PC-3 (cell line): ENCODE data around the gene STAU1. TPM values are rescaled to one million over a fixed set of nuclear protein-coding genes. Genes with fewer than 3 reads are reported as not detected.
"Not testable (repeated sequence)": the region's sequence is repeated elsewhere in the genome, so short reads cannot be mapped to it uniquely, and the experiment has no call there.

Source experiments
- ATAC-seq: fragments of 200-7000 bp; cut with Tn5 transposase; 2 replicates; pipeline ENCODE4 v1.9.1; 2020; ENCODE audit warnings: mild to moderate bottlenecking, moderate library complexity
- BruUV-seq: library from RNA; stranded (reverse); fragments of 400-500 nt; replicated peaks from 2 replicates; lab custom pipeline; 2021; lab: Mats Ljungman, UMichigan
- CTCF ChIA-PET: fragments of 300-600 bp; sonication (Branson Sonifier 250); formaldehyde crosslinking; loops from one replicate; lab custom pipeline; 2022; ENCODE audit warnings: antibody characterized with exemption; lab: Charles Lee
- POLR2A ChIA-PET: fragments of 300-600 bp; sonication (Branson Sonifier 250); formaldehyde crosslinking; loops from one replicate; lab custom pipeline; 2022; ENCODE audit warnings: antibody characterized with exemption; ENCODE audit not compliant: unreplicated experiment; lab: Charles Lee
- DNase-seq: peaks from one replicate; pipeline ENCODE4 v3.0.0-alpha.2; 2015
- H2AFZ ChIP-seq: fragments of 300-600 bp; sonication (generic); 2 replicates; pipeline ENCODE4 v1.6.0; 2016; ENCODE audit warnings: antibody characterized with exemption, low read length
- H3F3A ChIP-seq: fragments of 300-600 bp; sonication (generic); one replicate; pipeline ENCODE4 v1.6.0; 2017; ENCODE audit warnings: antibody characterized with exemption, low read length, control low read depth, mild to moderate bottlenecking; ENCODE audit not compliant: unreplicated experiment
- H3K27ac ChIP-seq: fragments of 300-600 bp; sonication (generic); 2 replicates; pipeline ENCODE4 v1.5.1; 2016; ENCODE audit warnings: mild to moderate bottlenecking, low read length
- H3K27me3 ChIP-seq: fragments of 300-600 bp; sonication (generic); 2 replicates; pipeline ENCODE4 v1.6.1; 2016; ENCODE audit warnings: low read length, mixed read lengths
- H3K36me3 ChIP-seq: fragments of 300-600 bp; sonication (generic); 2 replicates; pipeline ENCODE4 v1.6.1; 2016; ENCODE audit warnings: low read depth, mixed run types, low read length, mixed read lengths
- H3K4me1 ChIP-seq: fragments of 300-600 bp; sonication (generic); 2 replicates; pipeline ENCODE4 v1.5.1; 2016; ENCODE audit warnings: low read length; ENCODE audit not compliant: insufficient read depth
- H3K4me2 ChIP-seq: fragments of 300-600 bp; sonication (generic); 2 replicates; pipeline ENCODE4 v1.6.0; 2016; ENCODE audit warnings: low read length
- H3K4me3 ChIP-seq: fragments of 300-600 bp; sonication (generic); 2 replicates; pipeline ENCODE4 v1.5.1; 2016; ENCODE audit warnings: mild to moderate bottlenecking, low read length, mixed read lengths
- H3K79me2 ChIP-seq: fragments of 300-600 bp; sonication (generic); 2 replicates; pipeline ENCODE4 v1.6.1; 2017; ENCODE audit warnings: low read length, mixed read lengths
- H3K9ac ChIP-seq: fragments of 300-600 bp; sonication (generic); 2 replicates; pipeline ENCODE4 v1.6.0; 2016; ENCODE audit warnings: mild to moderate bottlenecking, low read length
- H3K9me2 ChIP-seq: fragments of 300-600 bp; sonication (generic); replicated peaks from 2 replicates; pipeline ENCODE4 v1.6.1; 2016; ENCODE audit warnings: mixed run types, low read length, mixed read lengths
- H3K9me3 ChIP-seq: fragments of 300-600 bp; sonication (generic); 2 replicates; pipeline ENCODE4 v1.6.1; 2016; ENCODE audit warnings: low read length, mixed read lengths
- H4K20me1 ChIP-seq: fragments of 300-600 bp; sonication (generic); 2 replicates; pipeline ENCODE4 v1.6.1; 2016; ENCODE audit warnings: low read length, mixed read lengths
- CTCF ChIP-seq: fragments of 300-600 bp; sonication (generic); conservative IDR thresholded peaks from 2 replicates; pipeline ENCODE4 v1.5.1; 2017; ENCODE audit warnings: antibody characterized with exemption, low read depth, mild to moderate bottlenecking, low read length
- EZH2 ChIP-seq: fragments of 300-600 bp; sonication (generic); IDR thresholded peaks from one replicate; pipeline ENCODE4 v1.6.1; 2017; ENCODE audit warnings: antibody characterized with exemption, mild to moderate bottlenecking, low read length; ENCODE audit not compliant: unreplicated experiment
- EZH2phosphoT487 ChIP-seq: fragments of 300-600 bp; sonication (generic); IDR thresholded peaks from 2 replicates; pipeline ENCODE4 v1.6.1; 2018; ENCODE audit warnings: mild to moderate bottlenecking, antibody characterized with exemption, low read length, borderline replicate concordance
- intact Hi-C: fragments of 100-400 bp; cut with micrococcal nuclease; formaldehyde crosslinking; loops from 2 replicates; pipeline ENCODE4 v1.9.0; 2023
- total RNA-seq: library from RNA; depleted of rRNA; stranded (reverse); fragments of >200 nt; gene quantifications from 2 replicates; pipeline ENCODE4 v1.2.3, GENCODE V29; 2014

STAU1 gene
- total RNA-seq, 1 experiment from 2014 or later, result 87.8 TPM

GRCh38 chr20:49203746-49204145 is 15.6 kb upstream of the STAU1 start:
- H3K9ac ChIP-seq, result no peak overlapping the region
- no peaks in the 10 kb centered on the region for H3K36me3 ChIP-seq
- no peak for DNase-seq
- no peak overlapping the region for H3K27ac ChIP-seq
- no peaks in the 10 kb centered on the region for H4K20me1 ChIP-seq
- no peaks in the 10 kb centered on the region for H3K27me3 ChIP-seq
- intact Hi-C loops, result no loop called here
- no peak overlapping the region for H3K4me2 ChIP-seq
- ChIA-PET CTCF (no interaction called here), POLR2A (interaction anchor here (0.6 kb wide), 1 partner anchor 440 kb away, joined by 3 read pairs; no protein-coding TSS in a partner anchor)
- no peak for TF ChIP-seq EZH2phosphoT487
- TF ChIP-seq EZH2, result no peak
- TF ChIP-seq CTCF, result no peak
- no peak overlapping the region for H2AFZ ChIP-seq
- no peaks in the 10 kb centered on the region for H3K79me2 ChIP-seq
- no peaks in the 10 kb centered on the region for H3K9me2 ChIP-seq
- no peaks in the 10 kb centered on the region for H3K9me3 ChIP-seq
- no TSS peak for BruUV-seq
- H3K4me3 ChIP-seq, result no peak overlapping the region
- H3K4me1 ChIP-seq, result no peaks in the 10 kb centered on the region
- no peak for ATAC-seq
- no peaks in the 10 kb centered on the region for H3F3A ChIP-seq

GRCh38 chr20:49203011-49203410 is 14.9 kb upstream of the STAU1 start:
- Histone ChIP-seq H3K4me2 (no peak overlapping the region), H3K4me1 (no peaks in the 10 kb centered on the region), H3K9ac (no peak overlapping the region), H3F3A (no peaks in the 10 kb centered on the region), H3K9me2 (no peaks in the 10 kb centered on the region), H3K27me3 (no peaks in the 10 kb centered on the region), H4K20me1 (no peaks in the 10 kb centered on the region), H3K27ac (no peak overlapping the region), H2AFZ (no peak overlapping the region), H3K9me3 (no peaks in the 10 kb centered on the region), H3K79me2 (no peaks in the 10 kb centered on the region), H3K4me3 (no peak overlapping the region), H3K36me3 (no peaks in the 10 kb centered on the region)
- intact Hi-C loops, result no loop called here
- BruUV-seq, result no TSS peak
- DNase-seq (no peak), ATAC-seq (no peak)
- ChIA-PET POLR2A (no interaction called here), CTCF (no interaction called here)
- TF ChIP-seq CTCF (no peak), EZH2phosphoT487 (no peak)

GRCh38 chr20:49199729-49200293 is 11.7 kb upstream of the STAU1 start:
- Histone ChIP-seq H3K4me1 (no peaks in the 10 kb centered on the region), H3K9ac (no peak overlapping the region), H3K4me2 (no peak overlapping the region), H3K27ac (no peak overlapping the region), H4K20me1 (no peaks in the 10 kb centered on the region), H3K9me2 (no peaks in the 10 kb centered on the region), H3K9me3 (no peaks in the 10 kb centered on the region), H2AFZ (no peak overlapping the region), H3K36me3 (no peaks in the 10 kb centered on the region), H3K27me3 (no peaks in the 10 kb centered on the region), H3K79me2 (no peaks in the 10 kb centered on the region), H3F3A (no peaks in the 10 kb centered on the region), H3K4me3 (no peak overlapping the region)
- POLR2A ChIA-PET, result no interaction called here
- DNase-seq (no peak), ATAC-seq (no peak)
- TF ChIP-seq CTCF (no peak), EZH2 (no peak), EZH2phosphoT487 (no peak)
- CTCF ChIA-PET, result no interaction called here
- intact Hi-C loops, result no loop called here
- BruUV-seq, result no TSS peak

- H4K20me1 ChIP-seq, H3K9me2 ChIP-seq, ATAC-seq, H3K9ac ChIP-seq, H2AFZ ChIP-seq, intact Hi-C loops, H3K4me2 ChIP-seq, H3K36me3 ChIP-seq, H3F3A ChIP-seq, H3K4me3 ChIP-seq, BruUV-seq, H3K79me2 ChIP-seq, H3K9me3 ChIP-seq, H3K27ac ChIP-seq, DNase-seq, H3K27me3 ChIP-seq, H3K4me1 ChIP-seq, CTCF ChIA-PET: not testable (repeated sequence)
- POLR2A ChIA-PET, result interaction anchor here (0.7 kb wide), 1 partner anchor 12 kb away, joined by 6 read pairs; no protein-coding TSS in a partner anchor
Measured at GRCh38 chr20:49192944-49193518, 4.9 kb upstream of the STAU1 start.
